IMR-90 (cell line): ENCODE data around the gene VAV3. TPM values are rescaled to one million over a fixed set of nuclear protein-coding genes. Genes with fewer than 3 reads are reported as not detected.

ENCODE experiments used
- ATAC-seq: fragments of 200-7000 bp; cut with Tn5 transposase; 2 replicates; pipeline ENCODE4 v1.9.1; 2020; ENCODE audit warnings: low read depth, mild to moderate bottlenecking, moderate library complexity
- BruUV-seq: library from RNA; stranded (reverse); fragments of 400-500 nt; replicated peaks from 2 replicates; lab custom pipeline; 2021; lab: Mats Ljungman, UMichigan
- CTCF ChIA-PET: fragments of 300-600 bp; formaldehyde crosslinking; extraction: SDS; loops from one replicate; lab custom pipeline; 2021; ENCODE audit warnings: antibody characterized with exemption; lab: Yijun Ruan, JAX
- POLR2A ChIA-PET: fragments of 300-600 bp; sonication (Branson Sonifier 250); formaldehyde crosslinking; loops from one replicate; lab custom pipeline; 2022; ENCODE audit warnings: antibody characterized with exemption; ENCODE audit not compliant: unreplicated experiment; lab: Charles Lee
- DNase-seq: peaks from one replicate; pipeline ENCODE4 v3.0.0; 2013
- H2AFZ ChIP-seq: replicated peaks from 2 replicates; pipeline ENCODE3; 2013; ENCODE audit warnings: low read length, mild to moderate bottlenecking; ENCODE audit not compliant: poor library complexity
- H2AK5ac ChIP-seq: 2 replicates; pipeline ENCODE4 v1.6.1; 2013; ENCODE audit warnings: low read depth, low read length, inconsistent platforms
- H2AK9ac ChIP-seq: replicated peaks from 2 replicates; pipeline ENCODE3; 2013; ENCODE audit warnings: mild to moderate bottlenecking, low read depth, low read length, moderate library complexity; ENCODE audit not compliant: poor library complexity
- H2BK120ac ChIP-seq: 2 replicates; pipeline ENCODE4 v1.6.1; 2013; ENCODE audit warnings: low read depth, low read length, inconsistent platforms
- H2BK15ac ChIP-seq: 3 replicates; pipeline ENCODE4 v1.6.1; 2013; ENCODE audit warnings: low read depth, low read length, inconsistent platforms
- H2BK20ac ChIP-seq: 2 replicates; pipeline ENCODE4 v1.6.1; 2013; ENCODE audit warnings: low read depth, mild to moderate bottlenecking, inconsistent platforms, low read length, moderate library complexity
- H2BK5ac ChIP-seq: 2 replicates; pipeline ENCODE4 v1.6.1; 2013; ENCODE audit warnings: mild to moderate bottlenecking, low read depth, low read length, inconsistent platforms; ENCODE audit not compliant: poor library complexity, severe bottlenecking
- H3K14ac ChIP-seq: replicated peaks from 2 replicates; pipeline ENCODE4 v1.6.1; 2013; ENCODE audit warnings: low read depth, low read length, inconsistent platforms
- H3K18ac ChIP-seq: 2 replicates; pipeline ENCODE4 v1.6.1; 2013; ENCODE audit warnings: low read depth, low read length, control low read depth
- H3K23ac ChIP-seq: 2 replicates; pipeline ENCODE4 v1.6.1; 2013; ENCODE audit warnings: low read depth, low read length, inconsistent platforms
- H3K27ac ChIP-seq: 2 replicates; pipeline ENCODE4 v1.5.1; 2013; ENCODE audit warnings: mild to moderate bottlenecking, control low read depth, low read length; ENCODE audit not compliant: insufficient read depth
- H3K27me3 ChIP-seq: 2 replicates; pipeline ENCODE4 v1.6.1; 2013; ENCODE audit warnings: low read length; ENCODE audit not compliant: control insufficient read depth, insufficient read depth
- H3K36me3 ChIP-seq: 2 replicates; pipeline ENCODE4 v1.6.1; 2013; ENCODE audit warnings: low read length, mixed read lengths; ENCODE audit not compliant: control insufficient read depth, insufficient read depth
- H3K4ac ChIP-seq: 2 replicates; pipeline ENCODE4 v1.6.1; 2013; ENCODE audit warnings: low read depth, low read length, inconsistent platforms
- H3K4me1 ChIP-seq: 2 replicates; pipeline ENCODE4 v1.6.1; 2013; ENCODE audit warnings: low read length, mixed read lengths; ENCODE audit not compliant: control insufficient read depth, insufficient read depth
- H3K4me2 ChIP-seq: 2 replicates; pipeline ENCODE4 v1.6.1; 2013; ENCODE audit warnings: low read depth, mild to moderate bottlenecking, control low read depth, low read length, moderate library complexity
- H3K4me3 ChIP-seq: 2 replicates; pipeline ENCODE4 v1.5.1; 2013; ENCODE audit warnings: low read depth, mild to moderate bottlenecking, control low read depth, low read length, moderate library complexity; ENCODE audit not compliant: insufficient read depth
- H3K56ac ChIP-seq: 2 replicates; pipeline ENCODE4 v1.6.1; 2013; ENCODE audit warnings: low read length, inconsistent platforms; ENCODE audit not compliant: insufficient read depth; ENCODE audit errors: extremely low read depth
- H3K79me1 ChIP-seq, 2 experiments: 2 replicates each; pipeline ENCODE4 v1.6.1; 2013; ENCODE audit warnings: low read length in 2 of 2, inconsistent platforms in 1 of 2, low read depth in 1 of 2
- H3K9ac ChIP-seq: 2 replicates; pipeline ENCODE4 v1.6.1; 2013; ENCODE audit warnings: low read depth, low read length, control low read depth
- H3K9me1 ChIP-seq: 2 replicates; pipeline ENCODE4 v1.6.1; 2013; ENCODE audit warnings: low read length, inconsistent platforms; ENCODE audit not compliant: insufficient read depth
- H3K9me3 ChIP-seq: 2 replicates; pipeline ENCODE4 v1.6.1; 2013; ENCODE audit warnings: low read length; ENCODE audit not compliant: control insufficient read depth, insufficient read depth
- H4K20me1 ChIP-seq: 2 replicates; pipeline ENCODE4 v1.6.1; 2013; ENCODE audit warnings: low read length, inconsistent platforms; ENCODE audit not compliant: insufficient read depth
- H4K5ac ChIP-seq: 2 replicates; pipeline ENCODE4 v1.6.1; 2013; ENCODE audit warnings: mild to moderate bottlenecking, low read depth, low read length, control low read depth
- H4K8ac ChIP-seq, 2 experiments: 2 replicates each; pipeline ENCODE4 v1.6.1; 2013; ENCODE audit warnings: low read depth in 2 of 2, low read length in 2 of 2, control low read depth in 1 of 2, inconsistent platforms in 1 of 2
- H4K91ac ChIP-seq: 2 replicates; pipeline ENCODE4 v1.6.1; 2013; ENCODE audit warnings: low read depth, low read length, inconsistent platforms; ENCODE audit not compliant: insufficient read depth
- BHLHE40 ChIP-seq: fragments of 150-350 bp; IDR thresholded peaks from 2 replicates; pipeline ENCODE4 v1.6.1; 2016; ENCODE audit warnings: mild to moderate bottlenecking, low read depth, low read length
- CEBPB ChIP-seq: IDR thresholded peaks from 2 replicates; pipeline ENCODE4 v1.6.1; 2012; ENCODE audit warnings: low read depth, low read length, improper control_type of control experiment
- CHD1 ChIP-seq: IDR thresholded peaks from 2 replicates; pipeline ENCODE4 v1.6.1; 2012; ENCODE audit warnings: low read depth, low read length, improper control_type of control experiment
- ELK1 ChIP-seq: fragments of 150-350 bp; IDR thresholded peaks from 2 replicates; pipeline ENCODE4 v1.6.1; 2016; ENCODE audit warnings: low read depth, mild to moderate bottlenecking, low read length, moderate library complexity, borderline replicate concordance
- FOS ChIP-seq: fragments of 150-350 bp; IDR thresholded peaks from 2 replicates; pipeline ENCODE4 v1.6.1; 2016; ENCODE audit warnings: low read depth, low read length
- MAFK ChIP-seq: IDR thresholded peaks from 2 replicates; pipeline ENCODE4 v1.6.1; 2012; ENCODE audit warnings: low read depth, low read length, improper control_type of control experiment
- MAZ ChIP-seq: IDR thresholded peaks from 2 replicates; pipeline ENCODE4 v1.6.1; 2012; ENCODE audit warnings: low read depth, mild to moderate bottlenecking, low read length, improper control_type of control experiment, moderate library complexity, borderline replicate concordance
- MXI1 ChIP-seq: IDR thresholded peaks from 2 replicates; pipeline ENCODE4 v1.6.1; 2012; ENCODE audit warnings: low read depth, mild to moderate bottlenecking, low read length, moderate library complexity, borderline replicate concordance
- NFE2L2 ChIP-seq: fragments of 150-350 bp; IDR thresholded peaks from 2 replicates; pipeline ENCODE4 v1.6.1; 2016; ENCODE audit warnings: low read depth, mild to moderate bottlenecking, low read length
- POLR2A ChIP-seq: IDR thresholded peaks from 2 replicates; pipeline ENCODE4 v1.6.1; 2012; ENCODE audit warnings: mild to moderate bottlenecking, low read depth, low read length
- RAD21 ChIP-seq: IDR thresholded peaks from 2 replicates; pipeline ENCODE4 v1.6.1; 2012; ENCODE audit warnings: low read length, improper control_type of control experiment
- RCOR1 ChIP-seq: IDR thresholded peaks from 2 replicates; pipeline ENCODE4 v1.6.1; 2012; ENCODE audit warnings: mild to moderate bottlenecking, low read length, improper control_type of control experiment; ENCODE audit not compliant: insufficient replicate concordance
- RFX5 ChIP-seq: IDR thresholded peaks from 2 replicates; pipeline ENCODE4 v1.8.0; 2012; ENCODE audit warnings: low read depth, mild to moderate bottlenecking, low read length, moderate library complexity
- SMC3 ChIP-seq: fragments of 150-350 bp; IDR thresholded peaks from 2 replicates; pipeline ENCODE4 v1.6.1; 2016; ENCODE audit warnings: low read depth, mild to moderate bottlenecking, antibody characterized with exemption, low read length, moderate library complexity
- USF2 ChIP-seq: fragments of 150-350 bp; IDR thresholded peaks from 2 replicates; pipeline ENCODE4 v1.6.1; 2017; ENCODE audit warnings: mild to moderate bottlenecking, antibody characterized with exemption, low read length, low read depth
- WGBS, 2 experiments: methylation state at CpG; one replicate each; pipeline versions ENCODE4 v1.1.5 to v1.1.7; 2013; ENCODE audit warnings: missing lambda C conversion rate in 2 of 2; ENCODE audit not compliant: insufficient read length in 1 of 2; ENCODE audit errors: extremely low coverage in 2 of 2; 5-methylcytosine and 5-hydroxymethylcytosine counted together
- dilution Hi-C: fragments of 300-500 bp; cut with HindIII; formaldehyde crosslinking; loops from one replicate; pipeline ENCODE4 v1.14.3; 2018; ENCODE audit warnings: low sequenced_read_pairs; ENCODE audit not compliant: unreplicated experiment
- in situ Hi-C: fragments of 300-500 bp; cut with MboI; formaldehyde crosslinking; loops from 3 replicates; pipeline ENCODE4 v1.14.3; 2019; ENCODE audit warnings: low sequenced_read_pairs, inconsistent platforms, mixed read lengths
- intact Hi-C: fragments of 100-400 bp; cut with micrococcal nuclease; formaldehyde crosslinking; loops from 2 replicates; pipeline ENCODE4 v1.10.0; 2022
- polyA plus RNA-seq, 3 experiments: library from polyadenylated mRNA; depleted of rRNA; stranded (reverse); fragments of >200 nt; gene quantifications; 2 replicates each; pipeline ENCODE4 v1.2.3, GENCODE V29; 2012; ENCODE audit warnings: low replicate concordance in 1 of 3
- total RNA-seq: library from RNA; depleted of rRNA; stranded (reverse); fragments of >200 nt; gene quantifications from 2 replicates; pipeline ENCODE4 v1.2.3, GENCODE V29; 2012
- TF ChIP-seq, protein P1 (sequence below): conservative IDR thresholded peaks from 2 replicates; pipeline ENCODE4 v1.5.1; 2012; ENCODE audit warnings: mild to moderate bottlenecking, low read depth, low read length, improper control_type of control experiment

VAV3 gene
- total and polyA plus RNA-seq, 2 of the 4 experiments (the other 2 are of a cell fraction), result 0.12 to 0.18 TPM

DNA sequence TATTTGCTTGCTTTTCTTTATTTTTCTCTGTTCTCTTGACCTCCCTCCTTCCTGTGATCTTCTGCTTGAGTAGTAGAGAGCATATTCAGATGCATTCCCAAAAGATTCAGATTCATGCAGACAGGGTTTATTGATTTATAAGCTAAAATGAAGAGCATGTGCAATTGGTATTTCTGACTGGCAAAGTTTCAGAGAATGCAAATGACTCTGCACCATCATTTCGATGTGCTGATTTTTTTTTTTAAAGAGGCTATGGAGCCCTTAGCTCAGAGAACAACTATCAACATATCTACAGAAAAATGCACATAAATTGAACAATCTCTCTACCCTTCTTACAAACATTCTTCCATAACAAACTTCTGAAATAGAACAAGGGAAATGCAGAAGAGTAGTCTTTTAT is 312.0 kb downstream of the VAV3 start:
- BruUV-seq, result no TSS peak
- no peak overlapping the region for H2BK120ac ChIP-seq
- ATAC-seq (no peak), DNase-seq (no peak)
- H3K27ac ChIP-seq, result no peak overlapping the region
- dilution Hi-C loops (no loop called here), in situ Hi-C loops (no loop called here), intact Hi-C loops (no loop called here)
- no peak overlapping the region for H3K4ac ChIP-seq
- H4K5ac ChIP-seq, result no peak overlapping the region
- no CpG with 5 or more reads among the region's 1 CpG for WGBS, 2 experiments
- no peak overlapping the region for H2AFZ ChIP-seq
- no peak overlapping the region for H3K4me3 ChIP-seq
- H2BK20ac ChIP-seq, result no peak overlapping the region
- no peaks in the 10 kb centered on the region for H4K20me1 ChIP-seq
- no peaks in the 10 kb centered on the region for H3K9me3 ChIP-seq
- H3K18ac ChIP-seq, result no peak overlapping the region
- no peak overlapping the region for H3K56ac ChIP-seq
- no peak overlapping the region for H2AK9ac ChIP-seq
- H3K9me1 ChIP-seq, result no peaks in the 10 kb centered on the region
- no peak overlapping the region for H2BK15ac ChIP-seq
- H3K23ac ChIP-seq, result no peak overlapping the region
- H3K79me1 ChIP-seq, result no peaks in the 10 kb centered on the region
- no peak overlapping the region for H3K4me2 ChIP-seq
- no peaks in the 10 kb centered on the region for H3K4me1 ChIP-seq
- H3K27me3 ChIP-seq, result no peaks in the 10 kb centered on the region
- H4K91ac ChIP-seq, result no peak overlapping the region
- ChIA-PET POLR2A (no interaction called here), CTCF (no interaction called here)
- no peak overlapping the region for H2BK5ac ChIP-seq
- H3K9ac ChIP-seq, result no peak overlapping the region
- no peak for TF ChIP-seq MAZ
- no peak for TF ChIP-seq POLR2A
- TF ChIP-seq FOS, result no peak
- no peak for TF ChIP-seq RFX5
- no peak for TF ChIP-seq SMC3
- TF ChIP-seq CEBPB, result no peak
- TF ChIP-seq CHD1, result no peak
- no peak for TF ChIP-seq NFE2L2
- TF ChIP-seq RAD21, result no peak
- TF ChIP-seq, protein P1, sequence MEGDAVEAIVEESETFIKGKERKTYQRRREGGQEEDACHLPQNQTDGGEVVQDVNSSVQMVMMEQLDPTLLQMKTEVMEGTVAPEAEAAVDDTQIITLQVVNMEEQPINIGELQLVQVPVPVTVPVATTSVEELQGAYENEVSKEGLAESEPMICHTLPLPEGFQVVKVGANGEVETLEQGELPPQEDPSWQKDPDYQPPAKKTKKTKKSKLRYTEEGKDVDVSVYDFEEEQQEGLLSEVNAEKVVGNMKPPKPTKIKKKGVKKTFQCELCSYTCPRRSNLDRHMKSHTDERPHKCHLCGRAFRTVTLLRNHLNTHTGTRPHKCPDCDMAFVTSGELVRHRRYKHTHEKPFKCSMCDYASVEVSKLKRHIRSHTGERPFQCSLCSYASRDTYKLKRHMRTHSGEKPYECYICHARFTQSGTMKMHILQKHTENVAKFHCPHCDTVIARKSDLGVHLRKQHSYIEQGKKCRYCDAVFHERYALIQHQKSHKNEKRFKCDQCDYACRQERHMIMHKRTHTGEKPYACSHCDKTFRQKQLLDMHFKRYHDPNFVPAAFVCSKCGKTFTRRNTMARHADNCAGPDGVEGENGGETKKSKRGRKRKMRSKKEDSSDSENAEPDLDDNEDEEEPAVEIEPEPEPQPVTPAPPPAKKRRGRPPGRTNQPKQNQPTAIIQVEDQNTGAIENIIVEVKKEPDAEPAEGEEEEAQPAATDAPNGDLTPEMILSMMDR, result no peak
- TF ChIP-seq MAFK, result no peak
- no peak for TF ChIP-seq ELK1
- TF ChIP-seq USF2, result no peak
- TF ChIP-seq BHLHE40, result no peak
- TF ChIP-seq MXI1, result no peak
- TF ChIP-seq RCOR1, result no peak
- no peak overlapping the region for H2AK5ac ChIP-seq
- H3K36me3 ChIP-seq, result no peaks in the 10 kb centered on the region
- H4K8ac ChIP-seq, result no peak overlapping the region
- H3K14ac ChIP-seq, result no peak overlapping the region
